ENCODE measurements around the gene CACNA1C.
A peak's percentile ranks its signal among the peaks of the same experiment; 100 is the strongest.

Gene CACNA1C

DNA sequence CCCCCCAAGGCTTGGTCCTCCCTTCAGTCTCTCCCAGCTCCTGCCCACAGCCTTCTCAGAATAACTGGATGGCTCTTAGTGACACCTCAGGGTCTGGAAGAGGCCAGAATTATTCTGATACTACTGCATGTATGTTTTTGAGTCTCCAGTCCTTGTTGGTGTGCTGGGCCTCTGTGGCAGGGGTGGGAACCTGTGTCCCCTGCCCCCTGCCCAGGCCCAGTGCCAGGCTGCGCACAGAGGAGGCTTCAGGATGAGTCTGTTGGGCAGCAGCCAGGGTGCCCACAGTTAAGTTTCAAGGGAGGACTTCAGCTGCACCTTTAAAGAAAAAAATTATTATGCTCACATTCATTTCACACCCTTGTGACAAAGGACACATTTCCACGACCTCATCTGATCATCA lies 348.3 kb downstream of the CACNA1C start:
- DNase-seq, result no peak

DNA sequence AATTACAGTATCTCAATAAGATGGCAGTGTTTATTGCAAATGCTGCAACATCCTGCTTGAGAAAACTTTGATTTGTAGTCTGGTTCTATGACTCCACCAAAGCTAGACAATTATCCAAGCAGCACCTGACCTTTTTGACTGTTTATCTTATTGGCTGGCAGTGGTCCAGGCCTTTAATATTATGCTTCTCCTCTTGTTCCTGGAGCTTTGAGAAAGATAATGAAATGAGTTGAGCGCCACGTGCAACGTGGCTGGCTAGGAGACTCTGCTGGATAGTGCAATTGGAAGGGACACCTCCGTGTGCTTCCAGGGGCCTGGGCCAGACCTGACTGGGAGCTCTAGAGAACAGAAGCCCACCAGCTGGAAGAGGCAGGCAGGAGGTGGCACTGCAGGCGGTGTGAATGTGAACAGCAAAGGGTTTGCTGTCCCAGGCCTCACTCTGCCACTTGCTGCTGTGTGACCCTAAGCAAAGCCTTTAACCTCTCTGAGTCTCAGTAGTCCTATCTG lies 349.3 kb downstream of the CACNA1C start:
- peak in 1 of 2 experiments; percentile 5 for DNase-seq

DNA sequence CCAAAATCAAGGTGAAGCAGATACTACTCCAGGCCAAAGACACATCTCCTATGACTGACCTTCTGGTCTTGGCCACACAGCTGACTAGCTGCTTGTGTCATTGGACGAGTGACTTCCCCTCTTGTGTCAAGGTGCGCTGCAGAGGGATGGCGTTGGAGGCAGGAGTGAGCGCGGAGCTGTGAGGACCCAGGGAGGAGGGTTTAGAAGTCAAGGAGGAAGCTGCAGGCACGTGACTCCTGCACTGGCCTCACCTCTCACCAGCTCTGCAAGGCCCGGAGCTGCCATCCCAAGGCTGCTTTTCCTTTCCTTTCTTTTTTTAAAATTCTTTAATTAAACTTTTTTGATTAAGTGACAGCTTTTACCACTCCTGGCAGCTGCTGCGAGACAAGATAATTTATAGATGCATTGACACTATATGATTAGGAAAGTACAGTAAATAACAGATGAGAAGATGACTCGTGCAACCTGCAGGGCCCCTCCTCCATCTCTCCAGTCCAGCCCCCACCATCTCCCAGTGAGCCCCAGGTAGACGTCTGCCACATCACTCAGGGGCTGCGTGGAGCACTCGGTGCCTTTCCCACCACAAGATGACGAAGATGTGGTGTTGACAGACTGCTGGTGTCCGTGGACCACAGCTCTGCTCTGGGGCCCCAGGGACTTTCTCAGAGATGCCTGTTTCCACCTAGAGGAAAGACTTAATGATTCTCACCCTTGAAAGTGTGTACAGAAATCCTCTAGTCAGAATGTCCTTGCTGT lies 350.6 kb downstream of the CACNA1C start:
- DNase-seq, result no peak

DNA sequence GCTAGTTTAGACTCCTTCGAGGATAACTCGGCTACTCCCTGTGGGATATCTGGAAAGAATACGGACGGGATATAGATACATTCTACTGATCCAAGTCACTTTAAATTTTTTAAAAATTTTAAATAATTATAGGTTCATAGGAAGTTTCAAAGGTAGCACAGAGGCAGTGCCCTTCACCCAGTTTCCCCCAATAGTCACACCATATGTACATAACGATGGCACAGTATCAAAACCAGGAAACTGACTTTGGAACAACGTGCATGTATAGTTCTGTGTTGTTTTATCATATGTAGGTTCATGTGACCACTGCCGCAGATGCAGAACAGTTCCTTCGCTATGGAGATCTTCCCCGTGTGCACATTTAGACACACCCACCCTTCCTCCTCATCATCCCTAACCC lies 352.3 kb downstream of the CACNA1C start:
- DNase-seq, result no peak

DNA sequence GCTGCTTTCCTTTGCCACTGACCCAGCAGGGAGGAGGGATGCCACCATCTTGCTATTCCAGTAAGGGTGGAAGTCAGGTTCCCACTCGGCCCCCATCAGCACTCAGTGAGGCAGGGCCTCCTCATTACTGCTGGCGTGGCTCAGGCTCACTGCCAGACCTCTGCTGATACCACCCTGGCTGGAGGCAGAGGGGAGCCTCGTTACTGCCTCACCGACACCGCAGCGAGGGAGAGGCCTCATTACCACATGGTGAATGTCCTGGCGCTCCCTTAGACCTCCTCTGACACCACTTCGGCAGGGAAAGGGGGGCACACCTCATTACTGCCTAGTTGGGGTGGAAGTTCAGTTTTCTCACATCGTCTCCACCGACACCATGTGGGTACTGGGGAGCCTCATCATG lies 354.1 kb downstream of the CACNA1C start:
- no peak for DNase-seq

DNA sequence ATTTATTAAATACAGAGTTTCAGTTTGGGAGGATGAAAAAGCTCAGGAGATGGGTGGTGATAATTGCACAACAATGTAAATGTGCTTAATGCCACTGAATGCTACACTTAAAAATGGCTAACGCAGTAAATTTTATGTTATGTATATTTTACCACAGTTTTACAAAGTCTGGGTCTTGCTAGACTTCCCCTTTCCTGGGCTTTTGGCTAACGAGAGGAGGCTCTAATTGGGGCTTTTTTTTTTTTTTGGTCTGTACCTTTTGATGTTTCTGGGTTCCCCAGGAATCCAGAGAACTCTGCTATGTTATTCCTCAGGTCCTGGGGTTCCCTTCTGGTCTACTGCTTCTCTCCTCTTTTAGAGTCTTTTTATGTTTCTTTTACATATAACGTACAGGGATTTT lies 355.5 kb downstream of the CACNA1C start:
- DNase-seq, result no peak

DNA sequence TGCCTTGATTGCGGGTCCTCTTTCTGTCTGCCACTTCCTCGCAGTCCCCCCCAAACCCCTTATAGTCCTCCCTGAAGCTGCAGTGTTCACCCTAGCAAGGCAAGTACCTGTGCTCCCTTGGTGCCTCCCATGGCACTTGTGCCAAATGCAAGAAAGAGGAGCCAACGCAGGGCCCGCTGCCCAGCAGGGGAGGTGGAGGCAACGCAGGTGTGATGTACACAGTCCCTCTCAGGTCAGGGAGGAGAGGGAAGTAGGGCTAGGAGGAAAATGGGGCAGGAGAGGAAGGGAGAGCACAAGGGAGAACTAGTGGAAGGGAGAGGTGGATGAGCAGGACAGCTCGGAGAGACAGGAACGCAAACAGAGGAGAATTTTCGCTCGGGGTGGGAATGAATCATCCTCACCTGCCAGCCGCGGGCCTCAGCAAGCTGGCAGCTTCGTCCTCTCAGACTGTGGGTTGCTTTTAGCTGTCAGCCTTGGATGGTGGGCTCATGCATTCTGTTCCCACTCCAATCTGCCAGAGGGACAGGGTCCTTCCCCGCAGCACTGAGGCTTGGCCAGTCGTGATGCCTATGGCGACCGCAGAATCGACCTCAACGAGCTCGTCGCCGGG lies 357.0 kb downstream of the CACNA1C start:
- no peak for DNase-seq

DNA sequence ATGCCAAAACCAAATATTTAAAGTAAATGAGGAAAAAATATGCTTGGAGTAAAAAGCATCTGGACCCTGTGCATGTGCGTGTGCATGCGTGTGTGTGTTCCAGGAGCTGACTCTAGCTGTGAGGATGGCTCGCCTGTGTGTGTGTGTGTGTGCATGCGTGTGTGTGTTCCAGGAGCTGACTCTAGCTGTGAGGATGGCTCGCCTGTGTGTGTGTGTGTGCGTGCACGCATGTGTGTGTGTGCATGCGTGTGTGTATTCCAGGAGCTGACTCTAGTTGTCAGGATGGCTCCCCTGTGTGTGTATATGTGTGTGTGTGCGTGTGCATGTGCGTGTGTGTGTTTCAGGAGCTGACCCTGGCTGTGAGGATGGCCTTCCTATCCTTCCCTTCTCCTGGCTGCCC lies 357.7 kb downstream of the CACNA1C start:
- DNase-seq, result no peak

DNA sequence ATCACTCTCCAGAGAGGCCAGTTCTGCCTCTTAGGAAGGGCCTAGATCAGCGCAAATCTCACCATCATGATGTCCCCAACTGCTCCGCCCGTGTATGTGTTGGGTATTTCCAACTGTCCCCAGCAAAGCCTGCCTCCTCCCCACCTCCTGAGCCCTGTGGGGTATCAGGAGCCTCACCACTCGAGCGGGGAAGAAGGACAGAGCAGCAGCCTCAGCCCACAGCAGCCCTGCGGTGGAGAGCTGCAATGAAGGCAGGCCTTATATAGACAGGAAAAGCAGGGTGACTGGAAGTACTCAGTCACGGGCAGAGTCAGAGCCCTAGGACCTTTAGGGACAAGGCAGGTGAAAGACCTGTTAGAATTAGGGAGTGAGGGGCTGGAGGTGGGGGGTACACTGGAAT lies 358.2 kb downstream of the CACNA1C start:
- no peak for DNase-seq

DNA sequence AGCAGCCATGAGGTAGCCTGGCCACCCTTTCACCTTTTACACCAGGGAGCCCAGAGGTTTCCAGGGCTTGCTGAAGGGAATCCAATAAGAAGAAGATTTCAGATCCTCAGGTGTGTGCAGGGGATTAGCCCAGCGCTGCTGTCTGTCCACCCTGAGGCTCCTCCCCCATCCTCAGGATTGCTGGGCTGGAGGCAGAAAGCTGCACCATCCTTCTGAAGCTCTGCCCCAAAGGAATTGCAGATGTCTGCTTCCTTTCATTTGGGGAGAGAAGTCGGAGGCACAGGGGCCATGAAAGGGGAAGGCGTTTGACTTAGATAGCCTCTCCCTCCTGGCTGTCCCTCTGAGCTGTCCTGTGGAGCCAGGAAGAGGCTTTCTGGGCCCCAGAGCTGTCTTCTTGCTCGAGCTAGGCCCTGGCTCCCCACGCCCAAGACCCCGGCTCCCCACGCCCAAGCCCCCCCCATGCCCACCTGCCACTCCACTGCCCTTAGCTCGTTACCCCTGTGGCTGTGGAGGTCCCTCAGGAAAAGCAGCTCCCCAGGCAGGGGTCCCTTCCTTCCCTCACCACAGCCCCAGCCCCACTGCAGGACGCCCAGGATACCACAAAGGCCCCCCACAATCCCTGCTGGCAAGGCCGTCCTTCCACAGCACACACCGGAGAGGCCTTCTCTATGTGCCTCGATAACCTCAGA lies 359.0 kb downstream of the CACNA1C start:
- DNase-seq, result no peak

DNA sequence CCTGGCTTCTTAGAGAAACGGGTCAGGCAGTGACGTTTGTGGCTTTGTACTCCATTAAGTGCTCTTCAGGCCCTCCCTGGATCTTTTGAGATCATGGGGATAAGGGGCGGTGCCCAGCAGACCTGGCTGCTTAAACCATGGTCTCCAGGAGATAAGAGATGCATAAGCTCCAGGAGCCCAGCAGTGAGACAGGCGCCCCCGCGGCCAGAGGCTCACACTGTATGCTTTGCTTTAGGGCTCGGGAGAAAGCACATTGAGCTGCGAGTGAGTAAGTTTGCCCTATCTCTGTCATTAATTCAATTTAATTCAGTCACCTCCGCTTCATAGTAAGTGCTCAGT lies 359.5 kb downstream of the CACNA1C start:
- no peak for DNase-seq

DNA sequence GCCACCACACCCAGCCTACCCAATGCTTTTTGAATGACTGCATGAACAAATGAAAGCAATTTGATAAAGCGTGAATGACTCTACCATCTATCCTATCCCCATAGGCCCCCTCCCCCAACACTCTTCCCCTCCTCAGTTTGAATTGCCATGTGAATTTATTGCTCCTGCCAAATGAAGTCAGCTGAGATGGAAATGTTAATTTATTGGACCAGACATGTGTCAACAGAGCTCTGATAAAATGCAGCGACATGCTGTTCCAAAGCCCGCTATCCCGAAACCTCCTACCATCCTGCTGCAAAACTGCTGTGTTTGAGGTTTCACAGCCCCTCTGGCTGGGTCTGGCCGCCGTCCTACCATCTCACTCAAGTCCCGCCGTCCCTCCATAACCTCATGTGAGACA lies 360.5 kb downstream of the CACNA1C start:
- no peak for DNase-seq

DNA sequence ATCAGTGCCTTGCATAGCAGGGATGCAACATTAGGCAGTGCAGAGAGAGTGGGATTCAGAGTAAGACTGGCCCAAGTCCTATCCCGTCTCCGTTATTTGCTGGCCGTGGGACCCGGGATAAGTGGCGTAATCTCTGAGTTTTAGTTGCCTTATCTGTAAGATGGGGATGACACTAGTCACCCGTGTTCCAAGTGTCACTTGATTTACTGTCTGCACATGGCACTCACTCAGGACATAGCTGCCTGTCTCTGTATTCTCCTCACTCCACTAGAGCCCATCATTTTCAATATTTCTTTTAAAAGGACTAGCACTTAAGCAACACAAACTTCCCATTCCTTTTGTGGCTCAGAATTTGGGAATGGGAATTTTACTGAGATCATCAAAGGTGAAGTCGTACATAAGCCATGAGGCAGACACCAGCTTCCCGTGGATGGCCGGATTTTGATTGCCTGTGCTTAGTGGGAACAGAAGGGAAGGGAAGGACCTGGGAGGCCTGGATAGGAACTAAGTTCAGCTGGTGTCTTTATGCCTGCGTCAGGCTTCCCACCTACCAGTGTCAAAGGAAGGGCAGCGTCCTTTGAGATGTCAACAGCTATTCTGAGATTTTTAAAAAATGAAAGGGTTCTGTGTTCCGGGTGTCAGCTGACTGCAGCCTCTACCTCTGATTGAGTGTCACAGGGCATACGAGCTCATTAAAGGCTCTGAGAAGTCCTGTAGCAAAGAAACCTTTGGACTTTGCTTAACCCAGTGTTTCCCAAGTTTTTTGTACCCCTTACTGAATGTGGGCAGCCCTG lies 361.4 kb downstream of the CACNA1C start:
- DNase-seq, result no peak

DNA sequence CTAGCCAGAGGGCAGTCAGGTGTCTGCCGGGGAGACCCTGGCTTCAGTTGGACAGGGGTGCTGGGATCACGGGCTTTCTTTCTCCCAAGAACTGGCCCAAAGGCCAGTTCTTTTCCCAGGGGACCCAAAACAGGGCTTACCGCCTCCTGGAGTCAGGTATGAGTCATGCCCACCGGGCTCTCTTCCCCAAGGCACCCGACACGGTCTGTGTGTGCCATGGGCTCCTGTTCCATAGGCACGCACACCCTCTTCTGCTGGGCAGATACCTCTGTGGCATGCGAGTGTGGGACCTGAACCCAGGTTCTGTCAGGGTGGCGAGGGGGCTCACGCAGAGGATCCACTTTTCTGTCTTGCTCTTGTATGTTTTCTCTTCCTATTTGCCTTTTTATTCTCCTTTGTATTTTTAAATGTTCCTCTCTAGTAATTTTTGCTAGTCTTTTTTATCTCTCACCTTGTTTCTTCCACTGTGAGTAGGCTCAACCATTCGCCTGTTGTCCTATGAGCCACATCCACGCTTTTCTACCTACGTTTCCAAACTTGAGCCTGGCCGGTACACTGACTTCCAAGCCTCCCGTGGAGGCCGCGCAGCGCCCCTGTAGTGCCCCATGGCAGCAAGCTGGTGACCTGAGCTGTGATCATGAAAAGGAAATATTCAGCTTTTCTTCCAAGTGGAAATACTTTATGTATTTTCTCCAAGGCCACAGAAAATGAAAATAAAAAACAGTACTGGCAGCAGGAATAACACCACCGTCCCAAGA lies 362.2 kb downstream of the CACNA1C start:
- no peak for DNase-seq

DNA sequence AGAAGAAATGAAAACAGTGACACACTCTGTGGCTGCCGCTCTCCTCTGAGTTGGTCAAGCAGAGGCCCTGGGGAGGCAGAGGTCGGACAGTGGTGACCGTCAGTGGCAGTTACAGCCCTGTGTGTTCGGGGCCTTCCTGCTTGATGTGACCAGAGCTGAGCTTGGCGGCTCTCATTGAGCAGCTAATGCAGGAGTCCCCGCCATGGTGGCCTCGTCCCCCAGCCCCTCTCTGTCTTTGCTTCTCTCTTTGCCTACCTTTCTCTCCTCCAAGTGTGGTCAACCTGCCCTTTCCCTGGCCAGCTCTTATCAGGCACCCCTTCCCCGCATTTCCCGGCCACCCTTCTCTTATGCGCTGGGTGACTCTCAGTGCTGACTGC lies 362.8 kb downstream of the CACNA1C start:
- DNase-seq, result no peak

DNA sequence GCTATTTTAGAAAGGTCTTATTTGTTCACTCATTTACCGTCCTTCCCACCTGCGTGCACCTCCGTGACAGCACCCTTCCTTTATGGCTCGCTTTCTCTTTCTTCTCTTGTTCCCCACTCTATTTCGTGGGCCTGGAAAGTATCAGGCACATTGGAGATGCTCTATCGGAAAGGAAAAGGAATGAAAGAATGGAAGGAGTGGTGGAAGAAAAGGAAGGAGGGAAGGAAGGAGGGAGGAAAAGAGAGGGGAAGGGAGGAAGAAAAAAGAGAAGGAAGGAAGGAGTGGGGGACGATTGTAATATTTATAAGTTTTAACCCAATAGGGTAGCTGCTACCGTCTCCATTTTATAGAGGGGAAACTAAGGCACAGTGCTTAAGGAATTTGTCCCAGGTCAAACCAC lies 363.4 kb downstream of the CACNA1C start:
- no peak for DNase-seq

DNA sequence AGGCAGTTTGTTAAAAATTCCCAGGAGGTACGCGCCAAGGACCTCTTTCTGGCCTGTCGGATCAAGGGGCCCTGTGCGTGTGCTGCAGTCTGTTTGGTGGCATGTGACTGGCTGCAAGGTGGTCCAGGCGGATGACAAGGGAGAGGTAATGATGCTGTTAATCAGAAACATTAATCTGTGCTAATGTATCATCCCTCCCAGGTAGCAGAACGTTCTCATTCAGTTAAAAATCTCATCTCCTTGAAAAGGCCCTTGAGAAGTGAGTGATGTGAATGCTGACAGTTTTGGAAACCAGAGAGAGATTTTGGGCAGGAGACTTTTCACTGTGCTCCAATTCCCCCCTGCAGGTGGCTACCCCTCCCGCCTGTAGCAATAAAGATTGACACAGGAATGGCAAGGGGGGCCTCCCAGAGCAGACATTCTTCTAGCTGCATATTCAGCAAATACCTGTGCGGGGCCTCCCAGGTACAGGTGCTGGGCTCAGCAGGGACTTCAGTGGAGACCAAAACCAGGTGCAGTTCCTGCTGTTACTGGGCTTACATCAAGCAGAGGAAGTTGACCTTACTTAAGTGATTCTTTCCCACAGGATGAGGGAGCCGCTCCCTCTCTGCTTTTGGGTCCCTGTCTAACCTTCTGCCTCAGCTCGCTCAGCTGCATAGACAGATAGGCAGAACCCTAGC lies 364.8 kb downstream of the CACNA1C start:
- no peak for DNase-seq

DNA sequence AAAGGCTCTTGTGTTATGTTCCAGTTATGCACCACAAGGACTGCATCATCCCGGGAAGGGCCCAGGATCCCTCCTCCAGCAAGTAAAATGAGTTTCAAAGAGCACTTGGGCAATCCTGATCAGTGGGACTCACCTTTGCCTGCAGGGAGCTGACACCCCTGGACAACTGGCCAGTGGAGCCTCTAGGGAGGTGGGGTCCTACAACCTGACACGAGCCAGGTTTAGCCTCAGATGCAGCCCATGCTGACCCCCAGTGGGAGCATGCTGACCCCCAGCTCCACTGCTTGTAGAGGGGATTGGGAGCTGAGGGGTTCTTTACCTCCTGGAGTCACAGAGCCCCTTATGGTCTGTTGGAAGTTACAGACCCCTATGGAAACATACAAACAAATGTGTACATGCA lies 365.8 kb downstream of the CACNA1C start:
- no peak for DNase-seq

DNA sequence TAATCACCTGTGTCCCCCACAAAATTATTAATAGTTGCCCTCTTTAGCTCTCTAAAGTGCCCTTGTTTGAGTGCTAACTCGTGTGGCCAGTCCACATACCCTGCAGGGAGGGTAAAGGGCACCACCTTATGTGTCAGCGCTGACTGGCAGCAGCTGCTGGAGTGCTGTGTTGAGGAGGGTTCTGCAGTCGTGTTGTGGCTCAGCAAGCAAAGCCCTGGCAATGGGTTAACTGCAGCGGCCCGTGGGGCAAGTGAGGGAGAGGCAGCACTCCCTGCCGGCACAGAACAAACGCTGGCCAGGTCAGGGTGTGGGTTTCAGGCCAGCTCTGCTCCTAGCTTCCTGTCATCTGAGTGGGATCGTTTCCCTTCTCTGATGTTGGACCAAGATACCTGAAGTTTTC lies 369.8 kb downstream of the CACNA1C start:
- no peak for DNase-seq

DNA sequence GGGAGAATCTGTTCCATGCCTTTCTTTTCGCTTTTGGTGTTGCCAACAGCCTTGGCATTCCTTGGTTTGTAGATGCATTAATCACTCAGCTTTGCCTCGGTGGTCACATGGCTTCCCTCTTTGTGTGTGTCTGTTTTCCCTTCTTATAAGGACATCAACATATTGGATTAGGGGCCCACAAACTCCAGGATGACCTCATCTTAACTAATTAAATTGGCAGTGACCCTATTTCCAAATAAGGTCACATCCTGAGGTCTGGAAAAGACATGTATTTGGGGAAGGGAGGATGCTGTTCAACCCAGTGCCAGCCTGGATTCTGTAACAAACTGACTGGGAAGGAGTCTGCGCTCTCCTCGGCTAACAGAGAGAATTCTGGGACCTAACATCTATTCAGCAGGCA lies 376.2 kb downstream of the CACNA1C start:
- DNase-seq, result no peak

DNA sequence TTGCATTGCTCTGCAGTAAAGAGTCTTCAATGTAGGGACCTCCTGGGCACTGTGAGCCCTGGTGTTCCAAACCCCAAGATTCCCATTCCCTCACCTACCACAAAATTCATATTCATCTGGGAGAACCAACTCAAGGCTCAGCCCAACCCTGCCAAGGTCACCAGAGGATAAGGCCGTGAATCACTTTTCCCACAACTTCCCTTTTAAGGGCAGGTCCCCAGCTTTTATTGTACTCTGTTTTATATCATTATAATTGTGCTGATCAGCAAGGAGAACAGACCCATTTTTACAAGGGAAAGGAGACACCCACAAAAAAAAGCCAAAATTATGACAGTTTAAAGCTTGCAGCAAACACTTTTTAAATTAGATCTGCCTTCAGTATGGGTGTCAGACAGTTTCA lies 379.0 kb downstream of the CACNA1C start:
- no peak for DNase-seq

DNA sequence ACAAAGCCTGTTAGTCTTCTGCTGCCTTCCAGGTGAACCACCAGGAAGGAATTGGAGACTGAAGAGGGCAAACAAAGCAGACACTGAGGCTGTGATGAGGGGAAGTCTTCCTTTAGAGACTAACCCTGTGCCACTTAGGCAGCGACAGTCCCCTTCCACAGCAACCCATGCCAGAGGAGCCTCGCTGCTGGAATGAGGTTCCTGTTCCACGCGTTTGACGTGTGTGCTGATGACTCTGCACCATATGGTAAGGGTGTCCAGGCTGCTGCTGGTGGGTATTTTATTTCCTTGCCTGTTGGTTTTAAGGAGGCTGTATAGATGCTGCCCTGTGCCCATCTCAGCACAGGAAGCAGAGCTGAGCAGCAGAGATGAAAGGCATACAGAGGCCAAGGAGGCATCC lies 380.1 kb downstream of the CACNA1C start:
- peak in 1 of 2 experiments; percentile 40 for DNase-seq

Measured in NCI-H524 (cell line).